Diencephalon (tissue), 1 donor: ENCODE results near the gene C10orf105. TPM values are rescaled to one million over a fixed set of nuclear protein-coding genes. Genes with fewer than 3 reads are reported as not detected.

Experiments
- total RNA-seq: library from RNA; depleted of rRNA; stranded (reverse); fragments of >200 nt; gene quantifications from one replicate; pipeline ENCODE4 v1.2.3, GENCODE V29; 2014

C10orf105 gene, protein sequence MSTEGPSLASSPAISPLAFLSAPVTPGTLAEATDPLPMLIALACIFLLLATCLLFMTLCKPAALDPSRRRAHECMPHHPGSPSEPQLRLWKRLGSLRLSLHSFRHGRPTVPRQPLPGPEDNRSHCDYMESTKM
- total RNA-seq = 2.1 TPM

GRCh38 chr10:71719464-71720201 lies at the start of gene C10orf105:
C10orf105 (minus strand) TSS chr10:71719778; CDS start chr10:71716337, 3,441 bp downstream.

Other genes with a start within 250 kb of the C10orf105 start
- gene VSIR, start 53.7 kb upstream of the C10orf105 start, total RNA-seq = 8.3 TPM
- gene PSAP, start 131.5 kb upstream of the C10orf105 start, total RNA-seq = 804 TPM
- 12.2 TPM for gene CHST3, start 244.6 kb upstream of the C10orf105 start, total RNA-seq